SU-DHL-6 (cell line): ENCODE data around the gene TENT4A.

Experiments used
- EZH2phosphoT487 ChIP-seq: fragments of 200-600 bp; sonication (generic), shearing (Covaris generic); conservative IDR thresholded peaks from 2 replicates; pipeline ENCODE4 v1.6.1; 2018; ENCODE audit warnings: mild to moderate bottlenecking, antibody characterized with exemption, low read length, moderate library complexity, mixed read lengths
- TF ChIP-seq, protein P1 (sequence below): fragments of 200-600 bp; sonication (generic); IDR thresholded peaks from one replicate; pipeline ENCODE4 v1.5.1; 2017; ENCODE audit warnings: antibody characterized with exemption, mild to moderate bottlenecking, low read length, moderate library complexity; ENCODE audit not compliant: insufficient read depth, poor library complexity, severe bottlenecking

- TF ChIP-seq, protein P1, sequence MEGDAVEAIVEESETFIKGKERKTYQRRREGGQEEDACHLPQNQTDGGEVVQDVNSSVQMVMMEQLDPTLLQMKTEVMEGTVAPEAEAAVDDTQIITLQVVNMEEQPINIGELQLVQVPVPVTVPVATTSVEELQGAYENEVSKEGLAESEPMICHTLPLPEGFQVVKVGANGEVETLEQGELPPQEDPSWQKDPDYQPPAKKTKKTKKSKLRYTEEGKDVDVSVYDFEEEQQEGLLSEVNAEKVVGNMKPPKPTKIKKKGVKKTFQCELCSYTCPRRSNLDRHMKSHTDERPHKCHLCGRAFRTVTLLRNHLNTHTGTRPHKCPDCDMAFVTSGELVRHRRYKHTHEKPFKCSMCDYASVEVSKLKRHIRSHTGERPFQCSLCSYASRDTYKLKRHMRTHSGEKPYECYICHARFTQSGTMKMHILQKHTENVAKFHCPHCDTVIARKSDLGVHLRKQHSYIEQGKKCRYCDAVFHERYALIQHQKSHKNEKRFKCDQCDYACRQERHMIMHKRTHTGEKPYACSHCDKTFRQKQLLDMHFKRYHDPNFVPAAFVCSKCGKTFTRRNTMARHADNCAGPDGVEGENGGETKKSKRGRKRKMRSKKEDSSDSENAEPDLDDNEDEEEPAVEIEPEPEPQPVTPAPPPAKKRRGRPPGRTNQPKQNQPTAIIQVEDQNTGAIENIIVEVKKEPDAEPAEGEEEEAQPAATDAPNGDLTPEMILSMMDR: no peak
- TF ChIP-seq EZH2phosphoT487: no peak
Observed at GRCh38 chr5:6698696-6699095, 14.5 kb upstream of the TENT4A start.
